IPS-18c (cell line): Measurements from ENCODE around the gene PLCH1.
"Not testable (repeated sequence)": the region's sequence is repeated elsewhere in the genome, so short reads cannot be mapped to it uniquely, and the experiment has no call there.

Source experiments
- H3K4me3 ChIP-seq: 2 replicates; pipeline ENCODE4 v1.7.0; 2013; ENCODE audit warnings: low read depth, mild to moderate bottlenecking, low read length, moderate library complexity; ENCODE audit not compliant: insufficient read depth
- H3K9me3 ChIP-seq: one replicate; pipeline ENCODE4 v1.6.1; 2013; ENCODE audit warnings: mild to moderate bottlenecking, low read length, moderate library complexity; ENCODE audit not compliant: control insufficient read depth, insufficient read depth

PLCH1 gene

DNA sequence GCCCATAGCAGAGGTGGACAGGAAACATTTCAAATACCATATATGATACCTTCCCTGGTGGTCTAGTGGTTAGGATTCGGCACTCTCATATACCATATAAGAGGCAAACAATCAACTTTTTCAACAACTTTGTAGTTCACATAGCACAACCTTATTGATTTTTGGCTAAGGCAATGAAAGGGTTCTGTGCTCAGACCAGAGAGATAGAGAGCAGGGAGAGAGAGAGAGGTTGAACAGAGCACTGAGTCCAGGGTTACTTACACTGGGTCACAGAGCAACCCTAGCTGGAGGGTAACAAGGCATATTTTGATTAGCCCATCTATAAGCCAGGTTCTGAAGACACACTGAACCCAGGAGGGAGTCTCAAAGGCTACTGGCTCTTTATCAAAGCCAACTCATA is 83.8 kb downstream of the PLCH1 start:
- no peak overlapping the region for H3K4me3 ChIP-seq
- no peaks in the 10 kb centered on the region for H3K9me3 ChIP-seq

DNA sequence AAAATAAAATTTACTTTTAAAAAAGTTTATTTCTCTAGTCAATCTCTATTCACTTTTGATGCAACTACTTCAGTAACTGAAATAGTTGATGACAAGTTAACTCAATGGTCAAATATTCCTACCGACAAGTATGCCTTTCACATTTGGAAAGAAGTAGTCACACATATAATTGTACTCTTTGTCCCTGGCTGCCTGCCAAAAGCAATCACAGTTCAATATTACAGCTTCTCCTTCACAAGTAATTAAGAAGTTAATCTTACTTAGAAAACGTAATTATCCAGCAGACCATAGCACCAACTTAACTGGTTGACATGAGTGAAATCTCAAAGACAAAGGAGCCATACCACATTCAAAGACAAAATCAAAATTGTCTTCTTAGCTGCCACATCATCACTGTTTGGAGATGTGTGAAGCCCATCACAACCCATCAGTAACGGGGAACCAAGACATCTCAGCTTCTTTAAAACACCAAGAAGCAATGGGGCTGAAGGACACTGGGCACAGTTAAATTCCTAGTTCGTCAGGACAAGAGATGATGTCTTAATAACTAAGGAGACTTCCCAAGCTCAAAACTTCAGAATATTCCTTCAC is 86.1 kb downstream of the PLCH1 start:
- no peak overlapping the region for H3K4me3 ChIP-seq
- no peaks in the 10 kb centered on the region for H3K9me3 ChIP-seq

DNA sequence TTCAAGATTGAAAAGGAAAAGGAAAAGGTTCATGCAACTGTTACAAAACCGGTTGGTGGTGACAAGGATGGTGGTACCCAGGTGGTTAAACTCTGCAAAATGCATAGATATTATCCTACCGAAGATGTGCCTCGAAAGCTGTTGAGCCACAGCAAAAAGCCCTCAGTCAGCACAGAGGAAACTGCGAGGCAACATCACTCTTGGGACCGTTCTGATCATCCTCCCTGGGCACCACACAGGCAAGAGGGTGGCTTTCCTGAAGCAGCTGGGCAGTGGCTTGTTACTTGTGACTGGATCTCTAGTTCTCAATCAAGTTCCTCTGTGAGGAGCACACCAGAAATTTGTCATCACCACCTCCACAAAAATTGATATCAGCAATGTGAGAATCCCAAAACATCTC is 86.9 kb downstream of the PLCH1 start:
- no peaks in the 10 kb centered on the region for H3K9me3 ChIP-seq
- no peak overlapping the region for H3K4me3 ChIP-seq

- Histone ChIP-seq H3K9me3 (no peaks in the 10 kb centered on the region), H3K4me3 (no peak overlapping the region)
Observed at GRCh38 chr3:155657161-155657560, 87.7 kb downstream of the PLCH1 start.

GRCh38 chr3:155656466-155656865 is 88.4 kb downstream of the PLCH1 start:
- no peak overlapping the region for H3K4me3 ChIP-seq
- no peaks in the 10 kb centered on the region for H3K9me3 ChIP-seq

- Histone ChIP-seq H3K9me3 (no peaks in the 10 kb centered on the region), H3K4me3 (no peak overlapping the region)
Observed at GRCh38 chr3:155651489-155652218, 93.2 kb downstream of the PLCH1 start.

DNA sequence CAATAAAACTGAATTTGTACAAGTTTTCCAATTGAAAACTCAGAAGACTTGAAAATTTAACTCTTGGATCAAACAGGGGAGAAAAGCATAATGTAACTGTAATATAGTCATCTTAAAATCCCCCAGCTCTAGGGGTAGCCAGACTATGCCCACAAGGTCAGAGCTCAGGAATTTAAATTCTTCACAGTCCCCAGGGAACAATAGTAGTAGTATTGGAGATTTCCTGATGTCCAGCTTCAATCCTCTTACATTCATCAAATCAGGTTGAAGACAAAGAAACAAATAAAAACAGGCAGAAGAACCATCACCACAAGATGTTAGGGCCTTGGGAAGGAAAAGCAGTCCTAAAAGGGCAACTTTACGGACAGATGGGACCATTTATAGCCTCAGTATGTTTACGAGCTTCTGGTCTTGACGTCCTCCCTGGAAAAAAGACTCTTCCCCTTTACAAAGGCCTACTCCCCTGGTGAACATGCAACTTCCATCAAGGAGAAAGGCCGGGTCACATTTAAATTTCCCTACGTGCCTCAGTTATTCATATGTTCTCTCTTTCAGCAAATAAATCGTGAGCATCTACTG is 96.8 kb downstream of the PLCH1 start:
- H3K9me3 ChIP-seq = no peaks in the 10 kb centered on the region
- H3K4me3 ChIP-seq = no peak overlapping the region

- Histone ChIP-seq H3K9me3 (no peaks in the 10 kb centered on the region), H3K4me3 (no peak overlapping the region)
Observed at GRCh38 chr3:155647206-155647605, 97.7 kb downstream of the PLCH1 start.

- no peak overlapping the region for H3K4me3 ChIP-seq
- no peaks in the 10 kb centered on the region for H3K9me3 ChIP-seq
Observed at GRCh38 chr3:155646669-155647068, 98.2 kb downstream of the PLCH1 start.

DNA sequence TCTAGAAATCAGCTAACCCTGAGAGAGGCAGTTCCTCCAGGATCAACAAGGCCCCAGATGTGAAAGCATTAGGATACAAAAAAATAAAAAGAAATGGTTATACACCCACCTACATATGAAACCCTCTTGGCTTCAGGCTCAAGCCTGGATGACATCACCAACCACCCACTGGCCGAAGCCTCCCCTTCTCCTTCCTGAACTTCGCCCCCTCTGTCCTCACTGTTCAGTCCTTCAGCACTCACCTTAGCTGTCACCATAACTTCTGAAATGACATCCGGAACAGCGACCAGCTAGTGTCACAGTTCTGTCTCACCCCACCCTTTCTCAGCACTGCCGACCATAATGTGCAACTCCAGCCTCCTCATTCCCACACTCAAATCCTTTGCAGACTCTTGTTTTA is 98.7 kb downstream of the PLCH1 start:
- no peaks in the 10 kb centered on the region for H3K9me3 ChIP-seq
- H3K4me3 ChIP-seq = no peak overlapping the region

DNA sequence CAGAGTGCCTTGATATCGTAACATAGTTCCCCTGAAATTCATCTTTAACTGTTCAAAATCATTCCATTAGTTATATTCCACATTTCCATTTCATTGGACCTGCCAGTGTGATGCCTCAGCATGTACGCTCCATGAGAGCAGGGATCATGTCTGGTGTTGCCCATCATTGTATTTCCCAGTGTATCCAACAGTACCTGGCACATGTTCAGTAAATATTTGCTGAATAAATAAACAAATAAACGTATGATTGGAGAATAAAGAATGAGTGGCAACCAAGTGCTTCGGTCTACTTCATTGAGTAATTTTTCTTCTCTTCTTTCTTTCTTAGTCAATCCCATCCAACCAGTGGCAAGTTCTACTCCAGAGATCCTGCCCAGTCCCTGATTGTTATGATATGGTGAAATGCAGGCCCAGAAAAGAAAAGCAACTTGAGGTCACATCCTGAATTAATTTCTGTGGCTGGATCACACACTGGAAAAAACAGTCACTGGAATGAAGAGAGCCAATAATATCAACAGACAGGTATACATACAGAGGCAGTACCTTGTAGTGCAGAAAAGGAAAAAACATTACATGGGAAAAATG is 101.2 kb downstream of the PLCH1 start:
- no peak overlapping the region for H3K4me3 ChIP-seq
- H3K9me3 ChIP-seq = no peaks in the 10 kb centered on the region

DNA sequence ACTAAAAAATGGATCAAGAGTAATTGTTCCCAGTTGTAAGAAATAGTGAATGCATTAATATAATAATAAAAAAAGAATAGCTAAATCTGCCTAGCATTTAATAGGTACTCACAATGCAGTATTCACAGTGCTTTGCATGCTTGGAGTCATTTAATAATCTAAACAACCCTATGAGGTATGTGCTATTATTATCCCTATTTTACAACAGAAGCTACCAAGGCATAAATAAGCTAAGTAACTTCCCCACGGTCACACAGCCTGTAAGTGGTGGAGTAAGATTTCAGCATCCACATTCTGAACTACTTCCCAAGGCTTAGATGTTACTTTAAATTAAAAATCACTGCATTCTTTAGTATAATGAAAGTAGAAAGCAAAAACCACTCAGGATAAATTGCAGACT is 102.9 kb downstream of the PLCH1 start:
- Histone ChIP-seq H3K4me3 (no peak overlapping the region), H3K9me3 (no peaks in the 10 kb centered on the region)

DNA sequence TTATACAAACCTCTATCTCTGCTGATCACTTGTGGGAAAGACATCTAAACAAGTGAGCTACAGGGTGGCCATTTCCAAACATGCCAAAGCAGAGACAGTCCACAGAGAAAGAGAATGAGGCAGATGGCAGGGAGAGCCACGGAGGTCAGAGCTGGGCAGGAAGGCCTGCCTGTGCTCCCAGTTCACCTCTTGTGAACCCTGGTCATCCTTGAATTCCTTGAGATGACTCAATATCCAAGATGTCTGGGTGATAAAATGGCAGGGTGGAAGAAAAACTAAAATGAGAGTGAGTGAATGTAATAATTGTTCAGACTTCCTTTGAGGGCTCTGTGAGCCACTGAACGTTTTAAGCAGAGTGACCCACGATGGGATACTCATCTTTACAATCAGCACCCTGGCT is 104.8 kb downstream of the PLCH1 start:
- no peak overlapping the region for H3K4me3 ChIP-seq
- no peaks in the 10 kb centered on the region for H3K9me3 ChIP-seq

- Histone ChIP-seq H3K4me3 (no peak overlapping the region), H3K9me3 (no peaks in the 10 kb centered on the region)
Observed at GRCh38 chr3:155639462-155640055, 105.3 kb downstream of the PLCH1 start.

DNA sequence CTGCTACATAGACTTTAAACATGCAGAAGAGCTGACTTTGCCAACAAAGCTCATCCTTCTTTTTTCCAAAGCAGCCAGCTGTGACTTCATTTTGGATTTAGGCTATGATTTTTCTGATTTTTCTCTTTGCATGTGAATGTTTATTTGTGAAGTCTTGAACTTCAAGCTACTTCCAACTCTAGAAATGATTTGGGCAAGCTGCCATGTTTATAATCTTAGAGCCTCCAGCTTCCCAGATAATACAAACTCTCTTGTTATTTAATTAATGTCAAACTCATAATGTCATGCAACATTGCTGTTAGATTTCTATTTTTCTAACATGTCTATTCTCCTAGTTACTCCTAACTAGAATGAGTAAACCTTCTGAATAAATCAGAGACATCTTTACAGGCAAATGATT is 106.4 kb downstream of the PLCH1 start:
- not testable (repeated sequence) for H3K4me3 ChIP-seq, H3K9me3 ChIP-seq

DNA sequence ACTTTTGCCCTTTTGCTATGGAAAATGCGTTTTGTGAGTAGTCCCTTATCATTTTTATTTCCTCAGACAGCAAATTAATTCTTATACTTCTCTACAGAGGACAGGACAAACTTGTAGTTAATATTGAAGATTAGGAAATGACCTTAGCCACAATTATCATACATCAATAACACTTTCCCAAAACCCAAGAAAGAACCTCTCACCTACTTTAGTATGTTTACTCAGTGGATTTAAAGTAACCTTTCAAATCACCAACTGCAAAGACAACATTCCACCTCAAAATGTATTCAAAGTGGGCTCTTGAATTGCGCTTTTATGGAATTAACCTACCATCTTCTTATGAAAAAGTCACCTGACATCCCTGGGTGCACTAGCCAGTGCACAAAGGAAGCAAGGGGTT is 107.3 kb downstream of the PLCH1 start:
- no peaks in the 10 kb centered on the region for H3K9me3 ChIP-seq
- H3K4me3 ChIP-seq = no peak overlapping the region

GRCh38 chr3:155635056-155635455 is 109.8 kb downstream of the PLCH1 start:
- H3K4me3 ChIP-seq = no peak overlapping the region
- no peaks in the 10 kb centered on the region for H3K9me3 ChIP-seq

GRCh38 chr3:155634121-155634719 is 110.7 kb downstream of the PLCH1 start:
- Histone ChIP-seq H3K4me3 (no peak overlapping the region), H3K9me3 (no peaks in the 10 kb centered on the region)
